ENCODE results near the gene CDH13. TPM values are rescaled to one million over a fixed set of nuclear protein-coding genes. Genes with fewer than 3 reads are reported as not detected.

Gene CDH13
- total and polyA plus RNA-seq, 2 donors (not counting 3 experiments of a cell fraction or from before 2014, with no cell fraction given), result 96.6 to 124 TPM

DNA sequence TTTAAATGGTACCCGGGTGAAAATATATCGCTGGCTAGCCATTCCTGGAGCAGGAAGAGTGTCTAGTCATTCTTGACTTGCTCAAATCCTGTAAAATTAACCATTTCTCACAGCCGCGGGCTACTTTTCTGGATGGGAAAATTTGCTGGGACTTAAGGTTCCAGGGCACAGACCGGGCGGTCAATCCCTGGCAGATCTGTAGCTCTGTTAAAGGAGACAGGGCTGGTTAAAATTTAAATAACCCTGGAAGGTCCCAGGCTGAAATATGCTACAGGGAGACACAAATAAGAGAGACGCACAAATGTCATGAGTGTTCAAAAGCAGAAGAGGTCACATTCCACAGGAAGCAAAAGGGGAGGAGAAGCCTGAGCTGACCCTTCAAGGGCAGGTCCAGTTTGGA is 951.4 kb downstream of the CDH13 start:
- Histone ChIP-seq H3K27ac (ENCODE audit: insufficient read depth, low read depth, low read length) (no peak overlapping the region), H3K4me3 (replicated peaks in 1 of 3; ENCODE audit: insufficient read depth in 1 of 3, low read depth in 1 of 3, low read length in 3 of 3) (no peak overlapping the region), H3K9me1 (replicated peaks; ENCODE audit: control insufficient read depth, extremely low read depth, insufficient read depth, low read length) (no peaks in the 10 kb centered on the region), H3K9me3 (replicated peaks; ENCODE audit: control insufficient read depth, insufficient read depth, low read length) (no peaks in the 10 kb centered on the region), H3K9ac (replicated peaks; ENCODE audit: extremely low read depth, insufficient read depth, low read length) (no peak overlapping the region), H3K79me2 (ENCODE audit: control insufficient read depth, insufficient read depth, low read length) (no peaks in the 10 kb centered on the region), H3K27me3 (ENCODE audit: control insufficient read depth in 2 of 2, insufficient read depth in 2 of 2, low read length in 2 of 2) (no peaks in the 10 kb centered on the region), H3K4me1 (ENCODE audit: control insufficient read depth, extremely low read depth, insufficient read depth, low read length) (no peaks in the 10 kb centered on the region), H4K20me1 (replicated peaks; ENCODE audit: control insufficient read depth, extremely low read depth, insufficient read depth, low read length) (no peaks in the 10 kb centered on the region), H3K4me2 (ENCODE audit: insufficient read depth, low read length) (no peak overlapping the region), H2AFZ (ENCODE audit: low read depth, low read length) (no peak overlapping the region), H3K36me3 (ENCODE audit: control insufficient read depth in 2 of 2, extremely low read depth in 1 of 2, insufficient read depth in 2 of 2, low read length in 2 of 2) (no peaks in the 10 kb centered on the region)
- ChIA-PET CTCF (no interaction called here), POLR2A (no interaction called here)
- DNase-seq (ENCODE audit: low read depth, low spot score) (no peak), FAIRE-seq (no peak)
- dilution Hi-C loops (cut with MboI; ENCODE audit: extremely low pct_ligation_motif_present, low sequenced_read_pairs), result no loop called here
- TF ChIP-seq MYC (IDR thresholded peaks at IDR 0.05; ENCODE audit: low read depth, low read length) (no peak), FOS (IDR thresholded peaks at IDR 0.05; ENCODE audit: borderline replicate concordance, insufficient read depth, low read length) (no peak), JUN (IDR thresholded peaks at IDR 0.05; ENCODE audit: borderline replicate concordance, insufficient read depth, insufficient read length, low read depth) (no peak), GATA2 (IDR thresholded peaks at IDR 0.05; ENCODE audit: insufficient read depth, insufficient read length, low read depth, low read length) (no peak), EZH2 (IDR thresholded peaks at IDR 0.05; ENCODE audit: borderline replicate concordance, low read depth, low read length, severe bottlenecking) (no peak), POLR2AphosphoS5 (IDR thresholded peaks at IDR 0.05; ENCODE audit: insufficient read depth, low read depth, low read length) (no peak), POLR2A (IDR thresholded peaks at IDR 0.05; ENCODE audit: low read depth, low read length) (no peak)
- TF ChIP-seq, protein P1, sequence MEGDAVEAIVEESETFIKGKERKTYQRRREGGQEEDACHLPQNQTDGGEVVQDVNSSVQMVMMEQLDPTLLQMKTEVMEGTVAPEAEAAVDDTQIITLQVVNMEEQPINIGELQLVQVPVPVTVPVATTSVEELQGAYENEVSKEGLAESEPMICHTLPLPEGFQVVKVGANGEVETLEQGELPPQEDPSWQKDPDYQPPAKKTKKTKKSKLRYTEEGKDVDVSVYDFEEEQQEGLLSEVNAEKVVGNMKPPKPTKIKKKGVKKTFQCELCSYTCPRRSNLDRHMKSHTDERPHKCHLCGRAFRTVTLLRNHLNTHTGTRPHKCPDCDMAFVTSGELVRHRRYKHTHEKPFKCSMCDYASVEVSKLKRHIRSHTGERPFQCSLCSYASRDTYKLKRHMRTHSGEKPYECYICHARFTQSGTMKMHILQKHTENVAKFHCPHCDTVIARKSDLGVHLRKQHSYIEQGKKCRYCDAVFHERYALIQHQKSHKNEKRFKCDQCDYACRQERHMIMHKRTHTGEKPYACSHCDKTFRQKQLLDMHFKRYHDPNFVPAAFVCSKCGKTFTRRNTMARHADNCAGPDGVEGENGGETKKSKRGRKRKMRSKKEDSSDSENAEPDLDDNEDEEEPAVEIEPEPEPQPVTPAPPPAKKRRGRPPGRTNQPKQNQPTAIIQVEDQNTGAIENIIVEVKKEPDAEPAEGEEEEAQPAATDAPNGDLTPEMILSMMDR (IDR thresholded peaks at IDR 0.05; ENCODE audit: extremely low read depth in 1 of 2, insufficient read depth in 1 of 2, low read depth in 1 of 2, low read length in 2 of 2), result no peak
- TF ChIP-seq, protein P2, sequence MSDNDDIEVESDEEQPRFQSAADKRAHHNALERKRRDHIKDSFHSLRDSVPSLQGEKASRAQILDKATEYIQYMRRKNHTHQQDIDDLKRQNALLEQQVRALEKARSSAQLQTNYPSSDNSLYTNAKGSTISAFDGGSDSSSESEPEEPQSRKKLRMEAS (IDR thresholded peaks at IDR 0.05; ENCODE audit: insufficient read depth, insufficient read length), result no peak
- BruUV-seq (replicated peaks), result no TSS peak
- intact Hi-C loops (cut with micrococcal nuclease), result no loop called here

Data from endothelial cell of umbilical vein (primary cell).